ELR (cell line): ENCODE data around the gene CTIF.
A peak's percentile ranks its signal among the peaks of the same experiment; 100 is the strongest.

Experiments used
- DNase-seq: peaks from one replicate; pipeline ENCODE4 v3.0.0-alpha.2; 2015; ENCODE audit warnings: low read depth

The CTIF gene

DNA sequence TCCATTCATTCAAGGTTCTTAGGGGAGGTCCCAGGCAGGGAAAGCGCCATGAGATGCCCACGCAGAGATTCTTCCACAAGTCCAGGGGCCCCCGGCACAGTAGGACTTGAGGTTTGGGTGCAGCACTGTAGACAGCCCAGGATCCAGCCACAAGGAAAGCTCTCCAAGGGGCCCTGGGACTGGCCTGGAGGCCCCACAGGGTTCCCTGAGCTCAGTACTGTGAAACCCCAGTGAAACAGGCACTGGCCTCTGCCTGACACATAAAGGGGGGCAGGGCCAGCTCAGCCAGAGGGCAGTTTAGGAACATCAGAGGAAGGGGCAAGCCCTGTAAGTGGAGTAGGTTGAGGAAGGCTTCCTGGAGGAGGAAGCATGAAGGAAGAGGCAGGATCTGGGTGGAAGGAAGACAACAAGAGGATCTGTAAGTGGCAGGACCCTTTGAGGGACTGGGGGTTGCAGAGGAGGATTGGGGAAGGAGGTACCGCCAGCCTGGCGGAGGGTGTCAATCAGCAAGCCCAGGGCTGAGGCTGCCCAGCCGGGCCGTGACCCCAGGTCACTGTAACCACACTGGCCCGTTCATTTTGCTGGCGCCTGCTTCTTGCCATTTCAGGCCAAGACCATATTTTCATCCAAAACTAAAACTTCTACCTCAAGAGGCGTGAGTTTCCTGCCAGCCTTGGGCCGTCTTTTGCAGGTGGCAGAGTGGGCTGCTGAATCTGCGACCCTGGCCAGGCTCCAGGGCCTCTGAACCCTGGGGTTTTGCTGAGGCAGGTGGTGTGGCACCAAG, 236.7 kb downstream of the CTIF start:
- no peak for DNase-seq

GRCh38 chr18:48776156-48776555, 237.3 kb downstream of the CTIF start:
- DNase-seq = no peak

DNA sequence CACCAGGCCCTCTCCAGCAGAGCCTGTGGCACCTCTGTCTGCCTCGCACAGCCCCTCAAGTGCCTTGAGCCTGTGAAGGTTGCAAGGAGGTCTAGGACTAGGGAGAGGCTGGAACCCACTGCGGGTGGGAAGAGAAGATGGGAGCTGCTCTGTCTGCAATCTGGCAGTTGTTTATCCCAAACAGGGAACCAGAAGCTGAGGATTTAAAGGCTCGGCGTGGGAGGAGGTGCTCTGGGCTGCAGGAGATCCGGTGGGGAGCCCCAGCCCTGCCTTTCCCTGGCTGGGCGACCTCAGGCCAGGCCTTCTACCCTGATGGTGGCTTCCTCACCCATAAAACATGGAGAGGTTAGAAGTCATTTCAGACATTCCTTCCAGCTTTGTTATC, 237.8 kb downstream of the CTIF start:
- DNase-seq = no peak

GRCh38 chr18:48777026-48777743, 238.4 kb downstream of the CTIF start:
- DNase-seq = peak; percentile 61

- no peak for DNase-seq
Measured at GRCh38 chr18:48777744-48778116, 238.9 kb downstream of the CTIF start.

GRCh38 chr18:48778344-48779011, 239.6 kb downstream of the CTIF start:
- no peak for DNase-seq

- no peak for DNase-seq
Measured at GRCh38 chr18:48779462-48779861, 240.6 kb downstream of the CTIF start.

DNA sequence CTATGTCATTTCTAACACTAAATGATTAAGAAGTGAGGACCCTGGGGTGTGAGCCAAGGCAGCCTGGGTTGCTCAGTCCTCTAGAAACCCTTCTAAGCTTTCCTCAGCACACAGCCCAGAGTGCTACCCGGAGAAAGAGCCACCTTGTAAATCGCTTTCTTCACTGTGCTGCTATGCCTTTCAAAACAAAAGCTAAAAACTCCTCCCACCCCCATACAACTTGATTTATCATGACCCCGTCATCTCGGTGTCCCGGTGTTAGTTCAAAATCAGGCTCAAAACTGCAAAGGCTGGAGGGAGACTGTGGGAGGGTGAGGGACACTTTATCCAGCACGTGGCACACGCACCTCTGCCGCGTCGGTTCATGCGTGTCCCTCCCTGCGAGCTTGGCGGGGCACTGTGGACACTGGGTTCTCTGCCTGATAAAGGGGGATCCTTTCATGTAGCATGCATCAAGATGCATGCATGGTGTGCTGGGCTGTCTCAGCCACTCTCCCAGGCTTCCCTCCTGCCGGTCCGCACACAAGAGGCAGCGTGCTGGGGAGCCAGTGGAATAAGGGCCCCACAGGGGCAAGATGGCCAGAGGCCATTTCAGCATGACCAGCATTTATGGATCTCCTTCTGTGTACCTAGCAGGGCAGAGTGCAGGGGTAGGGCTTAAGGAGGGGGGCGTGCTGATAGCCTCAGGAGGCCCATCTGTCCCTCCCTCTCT, 241.5 kb downstream of the CTIF start:
- DNase-seq = no peak

DNA sequence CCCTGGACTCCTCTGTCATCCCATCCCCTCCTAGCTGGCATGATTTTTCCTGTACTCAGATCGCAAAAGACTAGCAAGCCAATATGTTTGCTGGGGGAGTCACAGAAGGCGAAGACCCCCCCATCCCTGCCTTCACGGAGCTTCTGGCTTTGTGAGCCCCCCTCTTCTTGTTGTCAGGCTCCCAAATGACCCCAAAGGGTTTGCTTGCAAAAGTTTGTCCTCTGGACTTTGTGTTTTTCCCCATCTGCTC, 242.0 kb downstream of the CTIF start:
- DNase-seq = no peak

DNA sequence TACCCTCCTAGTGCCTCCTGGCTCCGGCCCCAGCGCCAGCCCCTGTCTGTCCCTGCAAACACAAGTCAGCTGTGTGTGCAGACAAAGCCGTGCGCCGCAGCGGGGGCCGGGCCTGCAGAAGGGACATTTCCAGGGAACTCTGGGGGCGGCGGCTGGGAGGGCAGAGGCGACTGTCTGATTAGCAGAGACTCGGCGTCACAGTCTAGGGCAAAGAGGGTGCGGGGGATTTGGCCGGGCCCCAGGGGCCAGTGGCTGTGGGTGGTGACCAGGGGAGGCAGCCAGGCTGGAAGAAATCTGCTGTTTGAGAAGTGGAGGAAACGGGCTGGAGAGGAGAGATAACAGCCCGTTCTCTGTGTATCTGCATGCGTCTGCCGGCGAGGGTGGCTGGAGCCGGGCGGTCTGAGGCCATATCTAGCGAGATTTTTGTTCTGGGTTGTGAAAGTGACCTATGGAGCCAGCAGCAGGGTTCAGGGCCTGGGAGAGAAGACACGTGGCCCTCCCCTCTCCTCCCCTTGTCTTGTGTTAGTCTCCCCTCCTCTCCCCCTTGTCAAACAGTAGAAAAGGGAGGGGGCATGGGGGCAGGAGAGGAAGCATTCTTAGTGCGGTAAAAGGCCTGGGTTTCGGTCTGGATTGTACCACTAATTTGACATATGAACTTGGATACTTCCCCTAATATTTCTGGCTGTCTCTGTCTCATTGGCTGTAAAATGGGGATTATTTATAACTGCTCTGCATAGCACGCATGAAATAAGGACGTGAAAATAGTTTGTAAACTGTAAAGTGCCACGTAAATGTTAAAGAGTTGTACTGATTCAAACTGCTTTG, 242.5 kb downstream of the CTIF start:
- no peak for DNase-seq

- DNase-seq = no peak
Measured at GRCh38 chr18:48781988-48782363, 243.1 kb downstream of the CTIF start.

- DNase-seq = no peak
Measured at GRCh38 chr18:48782381-48782861, 243.6 kb downstream of the CTIF start.

DNA sequence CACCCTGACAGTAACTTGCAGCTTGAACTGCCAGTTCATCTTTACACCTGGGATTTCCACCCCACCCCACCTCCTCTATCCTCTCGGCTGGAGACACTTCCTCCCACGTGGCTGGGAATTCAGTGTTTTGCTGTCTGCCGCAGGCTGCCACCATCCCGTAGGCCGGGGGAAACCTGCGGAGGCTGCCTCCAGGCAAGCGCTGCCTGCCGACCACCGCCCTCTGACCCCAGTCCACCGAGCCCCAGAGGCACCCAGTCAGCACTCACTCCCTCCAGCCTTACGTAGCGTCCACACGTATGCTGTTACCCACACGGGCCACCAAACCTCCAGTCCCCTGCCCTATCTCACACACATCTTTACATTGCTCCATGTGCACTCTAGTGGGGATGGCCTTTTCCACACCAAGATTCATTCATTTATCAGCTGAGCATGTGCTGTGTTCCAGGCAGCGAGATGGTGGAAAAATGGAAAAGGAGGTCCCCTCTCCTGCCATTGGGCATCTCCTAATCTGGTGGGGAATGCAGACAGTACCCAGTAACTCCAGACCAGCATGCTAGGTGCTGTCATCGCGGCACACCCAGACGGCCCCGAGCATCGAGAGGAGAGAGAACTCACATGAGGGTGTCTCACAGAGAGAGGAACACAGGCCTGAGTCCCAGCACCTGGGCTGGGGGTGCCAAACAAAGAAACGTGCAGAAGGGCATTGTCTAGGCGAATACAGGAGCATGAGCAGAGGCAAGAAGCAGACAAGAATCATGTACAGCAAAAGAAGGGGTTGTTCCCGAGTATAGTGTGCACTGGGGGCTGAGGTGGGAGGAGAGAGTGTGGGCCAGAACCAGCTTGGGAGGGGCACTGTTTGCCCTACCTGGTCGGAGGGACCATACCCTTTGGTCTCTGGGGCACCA, 245.0 kb downstream of the CTIF start:
- no peak for DNase-seq

- no peak for DNase-seq
Measured at GRCh38 chr18:48784656-48785055, 245.8 kb downstream of the CTIF start.

DNA sequence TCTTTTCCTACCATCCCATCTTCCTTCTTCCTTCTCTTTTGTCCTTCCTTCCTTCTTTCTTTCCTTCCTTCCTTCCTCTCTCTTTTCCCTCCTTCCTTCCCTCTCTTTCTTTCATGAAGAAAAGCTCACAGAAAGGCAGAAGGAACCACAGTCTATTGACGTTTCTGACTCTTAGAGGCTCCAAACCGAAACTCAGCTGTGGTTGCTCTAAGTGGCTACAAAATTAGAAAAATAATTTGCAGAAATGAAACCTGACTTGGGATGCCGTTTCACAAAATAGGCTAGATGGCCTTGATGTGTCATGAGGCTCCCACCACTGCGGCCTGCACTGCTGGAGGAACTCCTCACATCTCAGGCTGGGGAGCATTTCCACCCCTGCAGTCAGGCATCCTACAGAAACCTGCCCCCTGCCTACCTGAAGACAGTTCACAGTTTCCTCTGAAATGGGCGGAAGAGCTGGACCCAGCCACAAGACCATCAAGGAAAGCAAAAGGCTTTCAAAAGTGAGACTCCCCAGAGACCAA, 246.3 kb downstream of the CTIF start:
- DNase-seq = no peak

- no peak for DNase-seq
Measured at GRCh38 chr18:48785736-48786454, 247.1 kb downstream of the CTIF start.

- DNase-seq = no peak
Measured at GRCh38 chr18:48786455-48787202, 247.8 kb downstream of the CTIF start.

DNA sequence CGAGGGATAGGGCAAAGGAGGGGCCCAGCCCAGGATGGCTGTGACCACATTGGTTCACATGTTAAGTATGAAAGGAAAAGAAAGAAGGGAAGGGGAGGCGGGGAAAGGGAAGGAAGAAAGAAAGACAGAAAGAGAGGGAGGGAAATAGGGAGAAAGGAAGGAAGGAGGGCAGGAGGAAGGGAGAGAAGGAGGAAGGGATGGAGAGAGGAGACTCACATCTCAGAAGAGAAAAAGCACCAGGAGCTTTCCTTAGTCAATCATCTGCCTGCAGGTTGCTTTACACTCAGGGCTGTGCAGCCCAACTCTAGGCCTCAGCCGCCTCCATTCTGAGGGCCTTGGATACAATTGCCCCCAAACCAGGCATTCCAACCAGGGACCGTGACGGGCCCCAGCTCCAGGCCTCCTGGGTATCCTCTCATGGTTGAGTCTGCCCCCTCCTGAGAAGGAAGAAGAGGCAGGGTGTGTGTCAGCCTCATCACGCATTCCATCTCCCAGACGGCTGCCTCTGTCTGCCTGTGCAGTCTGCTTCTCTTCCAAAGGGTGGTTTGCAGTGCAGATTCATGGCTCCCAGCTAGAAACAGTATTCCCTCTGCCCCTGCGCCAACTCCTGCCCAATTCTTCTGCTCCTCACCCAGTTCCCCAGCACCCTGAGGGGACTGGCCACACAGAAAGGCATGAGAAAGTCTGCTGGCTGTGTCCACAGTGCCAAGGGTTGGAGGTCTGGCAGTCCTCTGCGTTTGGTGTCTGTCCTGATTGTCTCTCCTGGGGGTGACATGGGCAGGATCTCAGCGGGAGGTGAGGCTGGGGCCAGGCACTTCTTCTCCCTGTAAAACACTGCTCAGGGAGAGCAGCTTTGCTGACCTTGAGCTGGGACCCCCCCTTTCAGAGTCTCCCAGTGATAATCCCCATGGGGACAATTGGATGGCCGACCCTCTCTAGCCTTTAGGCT, 248.6 kb downstream of the CTIF start:
- peak; percentile 33 for DNase-seq
